Activated T-cell treated with anti-CD3 and anti-CD28 coated beads, Interleukin-2, amount 50 U/mL, for 1 hour (primary cell): ENCODE data around the gene NUDT6.

Source experiments
- DNase-seq: peaks from one replicate; pipeline ENCODE4 v3.0.0-alpha.2; 2020

The NUDT6 gene

GRCh38 chr4:122921971-122922876, at the start of gene NUDT6:
TSS of gene NUDT6 (minus strand) at chr4:122922597. CDS start at chr4:122922572, 25 bp downstream.
- DNase-seq, result peak; percentile 45

GRCh38 chr4:122968227-122968812, 45.9 kb upstream of the NUDT6 start:
- no peak for DNase-seq

- no peak for DNase-seq
Observed at GRCh38 chr4:122967231-122967630, 44.8 kb upstream of the NUDT6 start.

GRCh38 chr4:122966201-122966600, 43.8 kb upstream of the NUDT6 start:
- no peak for DNase-seq

- no peak for DNase-seq
Observed at GRCh38 chr4:122963216-122963615, 40.8 kb upstream of the NUDT6 start.

GRCh38 chr4:122960611-122961000, 38.2 kb upstream of the NUDT6 start:
- no peak for DNase-seq

- no peak for DNase-seq
Observed at GRCh38 chr4:122959981-122960610, 37.7 kb upstream of the NUDT6 start.

GRCh38 chr4:122959441-122959840, 37.0 kb upstream of the NUDT6 start:
- DNase-seq, result no peak

GRCh38 chr4:122958505-122958904, 36.1 kb upstream of the NUDT6 start:
- DNase-seq, result no peak

- no peak for DNase-seq
Observed at GRCh38 chr4:122953924-122954323, 31.5 kb upstream of the NUDT6 start.

GRCh38 chr4:122952028-122952427, 29.6 kb upstream of the NUDT6 start:
- DNase-seq, result no peak

- no peak for DNase-seq
Observed at GRCh38 chr4:122948671-122949070, 26.3 kb upstream of the NUDT6 start.

- no peak for DNase-seq
Observed at GRCh38 chr4:122946142-122946541, 23.7 kb upstream of the NUDT6 start.

- DNase-seq, result peak; percentile 31
Observed at GRCh38 chr4:122945136-122945535, 22.7 kb upstream of the NUDT6 start.

- no peak for DNase-seq
Observed at GRCh38 chr4:122932763-122933162, 10.4 kb upstream of the NUDT6 start.

GRCh38 chr4:122930862-122931261, 8.5 kb upstream of the NUDT6 start:
- no peak for DNase-seq

- DNase-seq, result no peak
Observed at GRCh38 chr4:122928930-122929329, 6.5 kb upstream of the NUDT6 start.

GRCh38 chr4:122922877-122923511, 597 bp upstream of the NUDT6 start:
- DNase-seq, result peak; percentile 86

GRCh38 chr4:122921300-122921699, 1.1 kb downstream of the NUDT6 start:
- no peak for DNase-seq

GRCh38 chr4:122920473-122920872, 1.9 kb downstream of the NUDT6 start:
- no peak for DNase-seq

GRCh38 chr4:122917731-122918130, 4.7 kb downstream of the NUDT6 start:
- no peak for DNase-seq

GRCh38 chr4:122914938-122915337, 7.5 kb downstream of the NUDT6 start:
- no peak for DNase-seq

- DNase-seq, result no peak
Observed at GRCh38 chr4:122914292-122914904, 8.0 kb downstream of the NUDT6 start.
